ENCODE data around the gene BMP7.

BMP7 gene
- total RNA-seq: 0 to 0.12 (median 0) reads per million in 4 donors

- DNase-seq: no peak
Observed at GRCh38 chr20:57266291-57267157, at the start of gene BMP7. TSS of gene BMP7 (minus strand) at chr20:57266641. CDS start at chr20:57266122, 519 bp downstream.

DNA sequence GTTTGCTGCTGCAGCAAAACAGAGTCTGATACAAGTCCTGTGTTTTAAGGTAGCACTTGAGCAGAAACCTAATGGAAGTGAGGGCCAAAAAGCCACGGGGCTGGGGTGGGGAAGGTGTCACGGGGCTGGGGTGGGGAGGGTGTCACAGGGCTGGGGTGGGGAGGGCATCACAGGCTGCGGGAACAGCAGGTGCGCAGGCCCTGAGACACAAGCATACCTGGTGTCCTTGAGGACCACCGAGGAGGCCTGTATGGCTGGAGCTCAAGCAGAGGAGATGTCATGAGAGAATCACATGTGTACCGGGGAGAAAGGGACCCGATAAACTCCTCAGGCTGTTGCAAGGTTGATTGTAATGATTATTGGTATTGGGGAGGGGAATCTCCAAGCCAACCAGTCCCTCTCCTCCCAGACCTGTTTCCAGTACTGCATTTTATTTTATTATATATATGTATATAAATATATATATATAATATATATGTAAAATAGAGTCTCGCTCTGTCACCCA, 49.6 kb upstream of the BMP7 start:
- DNase-seq: no peak

- DNase-seq: no peak
Observed at GRCh38 chr20:57315083-57315975, 48.9 kb upstream of the BMP7 start.

GRCh38 chr20:57313951-57314350, 47.5 kb upstream of the BMP7 start:
- DNase-seq: no peak

- no peak for DNase-seq
Observed at GRCh38 chr20:57313230-57313629, 46.8 kb upstream of the BMP7 start.

DNA sequence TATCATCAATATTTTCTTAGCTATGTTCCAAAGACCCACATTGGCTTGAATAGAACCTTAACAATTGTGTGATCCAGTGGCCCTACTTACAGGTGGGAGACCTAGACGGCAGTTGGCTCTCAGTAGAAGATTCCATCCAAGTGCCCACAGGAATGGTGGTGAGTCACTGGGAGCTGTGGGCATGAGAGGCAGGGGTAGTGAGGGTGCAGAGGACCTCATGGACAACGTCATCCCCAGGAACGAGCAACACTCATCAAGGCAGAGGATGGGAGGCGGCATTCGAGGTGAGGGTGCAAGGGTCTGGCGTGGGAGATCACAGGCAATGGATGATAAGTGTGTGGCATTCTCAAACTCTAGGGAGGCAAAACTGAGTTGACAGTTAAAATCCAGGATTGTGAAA, 45.7 kb upstream of the BMP7 start:
- DNase-seq: no peak

- no peak for DNase-seq
Observed at GRCh38 chr20:57310821-57311514, 44.5 kb upstream of the BMP7 start.

DNA sequence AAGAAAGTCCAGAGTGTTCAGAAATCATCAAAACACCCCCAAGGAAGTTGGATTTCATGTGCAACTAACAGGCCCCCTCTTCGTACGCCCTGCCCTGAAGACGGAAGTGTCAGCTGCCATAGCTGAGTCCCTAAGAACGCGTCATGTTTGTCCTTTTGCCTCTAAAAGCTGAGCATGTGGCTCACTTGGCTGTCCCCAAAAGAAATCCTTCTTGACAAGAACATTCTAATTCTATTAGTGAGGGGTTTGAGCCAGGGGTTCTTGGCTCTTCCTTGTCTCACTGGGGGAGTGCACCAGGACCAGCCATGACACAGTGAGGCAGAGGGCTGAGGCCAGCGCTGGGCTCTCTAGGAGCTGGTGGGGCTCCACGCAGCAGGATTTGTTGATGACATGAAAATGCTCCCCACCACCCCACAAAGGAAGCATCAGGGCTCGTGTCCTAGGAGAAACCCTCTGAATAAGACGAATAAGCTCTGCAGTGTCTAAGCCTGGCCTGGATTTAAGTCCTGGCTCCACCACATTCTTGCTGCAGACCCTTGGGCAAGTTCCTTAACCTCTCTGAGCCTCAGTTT, 43.2 kb upstream of the BMP7 start:
- no peak for DNase-seq

DNA sequence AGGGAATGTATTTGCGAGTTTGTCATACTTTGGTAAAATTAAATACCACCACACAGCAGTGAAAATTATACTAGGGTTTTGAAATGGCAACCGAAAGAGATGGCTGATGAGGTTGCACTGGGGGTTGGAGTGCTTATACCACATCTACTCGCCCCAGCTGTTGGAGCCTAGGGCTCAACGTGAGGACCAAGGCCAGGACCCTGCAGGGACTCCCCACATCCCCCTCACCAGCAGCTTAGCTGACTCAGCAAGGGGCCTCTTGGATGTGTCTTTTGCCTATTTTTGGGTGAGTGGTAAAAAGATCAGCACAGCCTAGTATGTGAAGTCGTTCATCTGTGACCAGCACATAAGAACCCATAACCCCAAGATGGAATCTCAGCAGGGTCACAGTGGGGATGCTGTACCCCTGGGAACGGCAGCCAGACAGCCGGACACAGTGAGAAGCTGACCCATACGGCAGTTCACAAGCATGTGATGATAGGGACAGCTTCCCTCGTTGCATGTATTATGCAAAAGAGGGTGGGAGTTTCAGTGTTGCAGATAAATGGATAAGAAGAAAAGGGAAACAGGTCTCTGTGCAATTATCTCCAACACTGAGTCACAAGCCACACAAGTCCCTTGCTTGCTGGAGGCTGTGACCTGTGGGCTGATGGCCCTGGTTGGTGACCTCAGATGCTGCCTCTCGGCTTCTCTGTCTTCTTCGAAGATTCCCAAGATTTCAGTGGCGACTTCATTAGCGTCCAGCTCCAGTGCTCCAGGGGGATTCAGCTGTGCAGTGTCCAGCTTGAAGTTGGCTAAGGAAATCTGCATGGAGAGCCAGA, 42.2 kb upstream of the BMP7 start:
- DNase-seq: no peak

- DNase-seq: no peak
Observed at GRCh38 chr20:57306747-57307146, 40.3 kb upstream of the BMP7 start.

GRCh38 chr20:57301026-57301425, 34.6 kb upstream of the BMP7 start:
- no peak for DNase-seq

DNA sequence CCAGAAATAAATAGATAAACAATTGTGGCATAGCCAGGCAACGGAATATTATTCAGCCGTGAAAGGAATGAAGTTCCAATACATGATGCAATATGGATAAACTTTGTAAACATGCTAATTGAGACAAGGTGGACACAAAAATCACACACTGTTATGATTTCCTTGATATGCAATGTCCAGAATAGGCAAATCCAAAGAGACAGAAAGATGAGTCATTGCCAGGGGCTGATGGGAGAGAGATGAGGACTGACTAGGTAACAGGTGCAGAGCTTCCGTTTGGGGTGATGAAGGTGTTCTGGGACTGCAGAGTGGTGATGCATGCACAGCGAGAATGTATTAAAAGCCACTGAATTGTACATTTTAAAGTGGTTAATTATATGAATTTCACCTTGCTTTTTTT, 32.0 kb upstream of the BMP7 start:
- no peak for DNase-seq

GRCh38 chr20:57294550-57294949, 28.1 kb upstream of the BMP7 start:
- DNase-seq: no peak

DNA sequence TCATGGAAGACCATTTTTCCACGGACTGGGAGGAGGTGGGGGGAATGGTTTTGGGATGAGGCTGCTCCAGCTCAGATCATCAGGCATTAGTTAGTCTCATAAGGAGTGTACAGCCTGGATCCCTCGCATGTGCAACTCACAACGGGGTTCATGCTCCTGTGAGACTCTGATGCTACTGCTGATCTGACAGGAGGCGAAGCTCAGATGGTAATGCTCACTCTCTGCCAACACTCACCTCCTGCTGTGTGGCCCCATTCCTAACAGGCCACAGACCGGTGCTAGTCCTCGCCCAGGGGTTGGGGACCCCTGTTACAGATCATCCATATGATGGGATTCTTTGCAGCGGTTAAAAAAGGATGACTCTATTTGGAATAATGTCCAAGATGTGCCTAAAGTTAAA, 27.6 kb upstream of the BMP7 start:
- no peak for DNase-seq

- DNase-seq: no peak
Observed at GRCh38 chr20:57292611-57293010, 26.2 kb upstream of the BMP7 start.

GRCh38 chr20:57291694-57292093, 25.3 kb upstream of the BMP7 start:
- DNase-seq: no peak

- no peak for DNase-seq
Observed at GRCh38 chr20:57291003-57291402, 24.6 kb upstream of the BMP7 start.

GRCh38 chr20:57290178-57290484, 23.7 kb upstream of the BMP7 start:
- no peak for DNase-seq

DNA sequence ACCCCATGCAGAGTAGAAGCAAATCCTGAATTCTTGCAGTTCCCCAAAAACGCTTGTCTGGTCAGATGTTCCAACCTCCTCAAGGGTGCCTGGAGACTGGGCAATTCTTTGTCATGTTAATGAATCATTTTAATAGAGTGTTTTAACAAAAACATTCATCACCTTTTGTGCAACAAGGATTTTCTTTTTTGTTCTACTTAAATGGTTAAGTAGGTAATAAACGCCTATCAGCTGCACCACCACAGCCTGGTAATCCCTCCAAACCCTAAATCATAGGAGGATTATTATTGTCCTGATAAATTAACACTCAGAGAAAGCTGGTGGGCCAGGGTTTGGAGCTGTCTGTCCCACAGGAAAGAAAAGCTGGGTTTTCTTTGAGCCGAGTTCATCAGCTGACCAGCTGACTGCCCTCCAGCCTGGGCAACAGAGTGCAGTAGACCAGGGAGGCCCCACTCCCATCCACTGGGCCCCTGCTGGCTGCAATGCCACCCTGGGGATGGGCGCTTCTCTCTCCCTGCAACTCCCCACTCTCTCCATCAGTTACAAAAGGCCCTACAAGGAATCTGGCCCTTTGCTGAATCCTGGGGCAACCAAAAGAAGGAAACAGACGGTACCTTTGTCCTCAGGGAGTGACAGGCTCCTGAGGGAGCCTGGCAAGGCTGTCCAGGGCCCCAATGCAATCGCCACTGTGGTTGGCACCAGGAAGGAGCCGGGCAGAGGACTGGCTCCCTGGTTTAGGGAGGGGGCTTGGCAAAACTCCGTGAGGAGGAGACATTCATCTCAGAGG, 23.1 kb upstream of the BMP7 start:
- DNase-seq: no peak

- DNase-seq: no peak
Observed at GRCh38 chr20:57288651-57289277, 22.3 kb upstream of the BMP7 start.

GRCh38 chr20:57287901-57288300, 21.5 kb upstream of the BMP7 start:
- no peak for DNase-seq
